Pons (tissue), 1 donor: Measurements from ENCODE around the gene KREMEN1.

Experiments
- DNase-seq: peaks from one replicate; pipeline ENCODE4 v3.0.0-alpha.2; 2016; ENCODE audit warnings: low spot score

The KREMEN1 gene

GRCh38 chr22:29206372-29207242 is 133.8 kb downstream of the KREMEN1 start:
- no peak for DNase-seq

GRCh38 chr22:29207243-29207550 is 134.4 kb downstream of the KREMEN1 start:
- no peak for DNase-seq

- DNase-seq: no peak
These were observed 135.0 kb downstream of the KREMEN1 start for GRCh38 chr22:29207562-29208501.

GRCh38 chr22:29208502-29208862 is 135.6 kb downstream of the KREMEN1 start:
- DNase-seq: no peak

GRCh38 chr22:29208879-29209623 is 136.2 kb downstream of the KREMEN1 start:
- DNase-seq: no peak

GRCh38 chr22:29209624-29209929 is 136.7 kb downstream of the KREMEN1 start:
- no peak for DNase-seq

- DNase-seq: no peak
These were observed 138.2 kb downstream of the KREMEN1 start for GRCh38 chr22:29211066-29211465.

- no peak for DNase-seq
These were observed 138.6 kb downstream of the KREMEN1 start for GRCh38 chr22:29211466-29211865.

- DNase-seq: no peak
These were observed 139.9 kb downstream of the KREMEN1 start for GRCh38 chr22:29212743-29213142.

GRCh38 chr22:29213493-29213892 is 140.7 kb downstream of the KREMEN1 start:
- no peak for DNase-seq

GRCh38 chr22:29214232-29214631 is 141.4 kb downstream of the KREMEN1 start:
- no peak for DNase-seq

- DNase-seq: no peak
These were observed 142.4 kb downstream of the KREMEN1 start for GRCh38 chr22:29215012-29215860.

- DNase-seq: no peak
These were observed 143.4 kb downstream of the KREMEN1 start for GRCh38 chr22:29216011-29216872.

- peak; percentile 18 for DNase-seq
These were observed 144.2 kb downstream of the KREMEN1 start for GRCh38 chr22:29216873-29217666.
